GM19025 (cell line): Measurements from ENCODE around the gene CIAO1.
"Not testable (repeated sequence)": the region's sequence is repeated elsewhere in the genome, so short reads cannot be mapped to it uniquely, and the experiment has no call there.

Experiments used
- ATAC-seq: cut with Tn5 transposase; IDR thresholded peaks from one replicate; pipeline ENCODE4 v1.9.1; 2021; ENCODE audit warnings: mild to moderate bottlenecking, low read depth, moderate library complexity; ENCODE audit not compliant: unreplicated experiment

CIAO1 gene

DNA sequence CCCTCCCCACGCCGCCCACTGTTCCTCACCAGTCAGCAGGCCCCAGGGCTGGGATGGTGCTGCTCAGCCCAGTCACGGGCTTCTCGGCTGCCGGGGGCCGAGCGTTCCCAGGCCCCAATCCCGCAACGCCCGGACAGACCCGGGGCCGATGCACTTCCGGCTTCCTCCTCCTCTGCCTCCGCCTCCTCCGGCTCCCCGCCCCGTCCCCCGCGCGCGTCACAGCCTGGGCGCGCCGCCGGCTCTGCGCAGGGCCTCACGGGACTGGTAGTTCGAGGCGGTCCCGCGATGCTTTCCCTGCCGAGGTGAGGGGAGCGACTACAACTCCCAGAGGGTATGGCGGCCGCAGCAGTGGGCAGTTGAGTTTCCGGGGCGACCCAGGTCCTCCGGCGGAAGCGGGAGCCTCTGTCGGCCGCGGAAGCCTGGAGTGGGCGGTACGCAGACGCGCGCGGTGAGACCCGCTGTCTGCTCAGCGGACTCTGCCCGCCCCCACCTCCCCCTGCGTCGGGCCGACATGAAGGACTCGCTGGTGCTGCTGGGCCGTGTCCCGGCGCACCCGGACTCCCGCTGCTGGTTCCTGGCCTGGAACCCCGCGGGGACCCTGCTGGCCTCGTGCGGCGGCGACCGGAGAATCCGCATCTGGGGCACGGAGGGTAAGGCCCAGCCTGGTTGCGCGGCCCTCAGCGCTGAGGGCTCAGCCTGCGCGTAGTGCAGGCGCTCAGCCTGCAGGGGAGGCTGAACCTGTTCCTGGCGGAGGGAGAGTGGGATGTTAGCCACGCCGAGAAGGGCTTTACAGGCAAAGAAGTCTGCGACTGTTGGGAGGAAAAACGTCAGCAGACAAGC, at the start of gene CIAO1, which contains the start of gene TMEM127:
Gene CIAO1, plus strand, starts transcription at position 386 of the 840 bp plus-strand sequence. Its CDS starts 126 bp downstream, at position 512.
Gene TMEM127, minus strand, starts transcription at position 158 of the 840 bp plus-strand sequence. CDS start 616 bp downstream, outside the sequence.
- ATAC-seq: peak; percentile 91

DNA sequence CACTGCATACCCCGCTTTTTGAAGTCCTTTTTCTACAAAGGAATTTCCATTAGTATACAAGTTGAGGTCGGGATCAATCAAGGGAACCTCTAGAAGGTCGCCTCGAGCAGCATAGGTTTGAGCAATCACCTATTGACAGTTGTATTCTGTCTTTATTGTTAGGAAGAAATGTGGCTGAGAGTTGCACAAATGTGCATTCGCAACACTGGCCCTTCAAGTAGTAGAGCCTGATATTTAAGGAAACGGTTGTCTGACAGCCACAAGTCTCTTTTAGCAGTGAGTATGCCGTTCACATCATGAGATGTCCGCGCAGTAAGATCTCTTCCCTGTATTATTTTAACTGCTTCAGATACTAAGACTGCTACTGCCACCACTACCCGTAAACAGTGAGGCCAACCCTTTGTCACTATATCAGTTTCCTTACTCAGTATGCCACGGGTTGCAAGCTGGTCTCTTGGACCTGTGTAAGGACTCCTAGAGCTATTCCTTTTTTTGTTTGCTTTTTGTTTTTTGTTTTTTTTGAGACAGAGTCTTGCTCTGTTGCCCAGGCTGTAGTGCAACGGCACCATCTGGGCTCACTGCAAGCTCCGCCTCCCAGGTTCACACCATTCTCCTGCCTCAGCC, 47.4 kb upstream of the CIAO1 start:
- no peak for ATAC-seq

DNA sequence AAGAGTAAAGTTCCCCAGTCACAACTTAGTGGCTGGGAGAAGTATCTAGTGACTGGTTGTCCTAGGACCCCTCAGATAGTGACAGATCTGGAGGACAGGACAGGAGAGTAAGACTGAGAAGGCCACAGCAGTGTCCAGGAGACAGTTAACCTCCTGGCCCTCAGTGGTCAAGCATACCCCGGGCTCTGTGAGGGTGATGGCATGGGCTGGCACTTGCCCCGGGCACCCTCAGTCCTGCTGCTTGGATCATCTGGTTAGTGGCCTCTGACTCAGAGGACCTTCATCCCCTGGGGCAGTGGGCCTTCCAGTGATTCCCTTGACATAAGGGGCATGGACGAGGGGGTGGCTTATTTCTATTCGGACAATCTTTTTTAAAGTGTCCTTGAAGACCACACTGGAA, 46.1 kb upstream of the CIAO1 start:
- ATAC-seq: not testable (repeated sequence)

DNA sequence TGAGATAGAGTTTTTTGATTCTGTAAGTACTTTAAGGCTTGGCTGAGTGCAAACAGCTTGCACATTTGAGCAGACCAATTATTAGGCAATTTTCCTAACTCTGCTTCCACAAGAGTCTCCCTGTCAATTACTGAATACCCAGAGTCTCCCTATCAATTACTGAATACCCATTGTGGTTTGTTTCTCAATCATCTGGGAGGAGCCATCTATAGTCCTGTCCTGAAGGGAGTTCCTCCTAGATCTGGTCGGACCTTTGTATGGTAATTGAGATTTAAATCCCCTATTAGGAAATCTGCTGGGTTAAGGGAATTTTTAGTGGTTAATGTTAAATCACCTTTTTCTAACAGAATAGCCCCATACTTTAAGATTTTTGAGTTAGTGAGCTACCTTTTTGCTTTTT, 44.9 kb upstream of the CIAO1 start:
- not testable (repeated sequence) for ATAC-seq

DNA sequence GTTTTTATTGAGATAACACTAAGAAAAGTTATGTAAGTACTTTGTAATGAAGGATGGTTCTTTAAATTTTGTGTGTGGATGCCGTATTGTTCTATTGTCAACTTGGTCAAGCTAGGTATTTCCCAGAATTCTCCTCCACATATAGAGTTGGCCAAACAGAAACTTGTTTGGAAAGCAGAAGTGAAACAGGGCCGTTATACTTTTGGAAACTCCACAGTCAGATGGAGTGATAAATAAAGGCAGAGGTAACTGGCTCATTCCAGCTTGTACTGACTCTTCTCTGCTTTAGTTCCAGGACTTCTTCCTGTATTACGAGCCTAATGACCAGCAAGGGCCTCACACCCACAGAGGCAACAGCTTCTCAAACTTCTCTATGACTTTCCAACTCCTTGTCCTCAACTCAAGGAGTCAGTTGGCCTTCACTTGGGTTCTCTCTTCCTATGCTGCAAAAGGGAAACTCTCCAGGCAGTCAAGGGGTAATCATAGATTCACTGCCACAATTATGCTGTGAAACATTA, 41.0 kb upstream of the CIAO1 start:
- no peak for ATAC-seq

DNA sequence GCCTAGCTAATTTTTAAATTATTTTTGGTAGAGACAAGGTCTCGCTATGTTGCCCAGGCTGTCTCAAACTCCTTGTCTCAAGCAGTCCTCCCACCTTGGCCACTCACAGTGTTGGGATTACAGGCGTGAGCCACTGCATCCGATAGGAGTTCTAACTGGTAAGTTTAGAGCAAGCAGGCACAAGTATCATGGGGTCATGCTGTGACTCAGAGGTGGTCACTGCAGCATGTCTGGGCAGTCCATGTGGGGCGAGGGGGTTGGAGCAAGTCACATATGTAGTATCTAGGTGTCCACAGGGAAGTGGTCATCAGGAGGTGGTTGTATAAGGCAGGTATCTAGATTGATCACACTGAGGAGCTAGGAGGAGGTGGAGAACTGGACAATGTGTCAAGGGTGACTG, 34.7 kb upstream of the CIAO1 start:
- no peak for ATAC-seq

DNA sequence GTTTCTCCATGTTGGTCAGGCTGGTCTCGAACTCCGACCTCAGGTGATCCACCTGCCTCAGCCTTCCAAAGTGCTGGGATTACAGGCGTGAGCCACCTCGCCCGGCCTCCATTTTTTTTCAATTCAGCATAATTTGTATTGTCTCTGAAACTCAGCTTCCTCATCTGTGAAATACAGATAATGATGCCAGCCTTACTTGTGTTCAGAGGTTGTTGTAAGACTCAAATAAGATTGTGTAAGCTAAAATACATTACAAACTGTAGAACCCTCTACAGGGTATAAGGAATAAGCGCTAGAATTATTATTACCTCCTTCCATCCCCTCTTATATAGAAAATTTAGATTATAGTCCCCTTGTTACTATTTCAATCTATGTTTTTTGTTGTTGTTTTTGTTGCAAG, 32.6 kb upstream of the CIAO1 start:
- ATAC-seq: no peak

DNA sequence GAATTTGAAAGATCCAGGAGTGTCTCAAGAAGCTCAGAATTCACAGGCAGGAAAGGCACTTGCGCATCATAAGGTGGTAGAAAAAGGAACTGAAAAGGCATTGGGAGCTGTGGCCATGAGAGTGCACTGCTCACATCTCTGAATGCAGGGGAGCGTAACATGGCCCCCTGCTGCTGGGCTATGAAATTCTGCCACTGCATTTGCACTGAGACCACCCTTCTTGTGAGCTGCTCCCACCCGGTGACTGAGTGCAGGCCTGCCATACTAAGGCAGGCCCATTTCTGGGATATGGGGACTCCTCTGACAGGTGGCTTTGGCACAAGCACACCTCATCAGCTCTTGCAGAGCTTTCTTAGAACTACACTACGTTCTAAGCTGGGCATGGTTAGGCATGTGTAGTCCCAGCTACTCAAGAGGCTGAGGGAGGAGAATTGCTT, 32.1 kb upstream of the CIAO1 start:
- ATAC-seq: peak; percentile 88

DNA sequence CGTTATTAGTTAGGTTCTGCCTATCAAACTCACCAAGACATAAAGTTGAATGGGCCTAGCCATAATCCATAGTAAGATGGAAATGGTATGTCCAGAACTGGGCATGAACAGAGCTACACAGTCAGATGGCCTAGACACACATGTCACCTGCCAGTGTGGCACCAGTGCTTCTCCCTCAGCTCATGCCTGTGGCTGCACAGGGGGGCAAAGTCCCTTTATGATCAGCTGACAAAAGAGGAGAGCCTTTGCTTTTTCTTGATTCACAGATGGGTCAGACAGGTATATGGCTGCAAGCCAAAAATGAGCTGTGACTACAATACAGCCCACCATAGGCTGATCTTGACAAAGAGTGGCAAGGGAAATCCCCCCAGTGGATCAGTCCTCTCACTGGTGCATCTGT, 29.1 kb upstream of the CIAO1 start:
- ATAC-seq: no peak

DNA sequence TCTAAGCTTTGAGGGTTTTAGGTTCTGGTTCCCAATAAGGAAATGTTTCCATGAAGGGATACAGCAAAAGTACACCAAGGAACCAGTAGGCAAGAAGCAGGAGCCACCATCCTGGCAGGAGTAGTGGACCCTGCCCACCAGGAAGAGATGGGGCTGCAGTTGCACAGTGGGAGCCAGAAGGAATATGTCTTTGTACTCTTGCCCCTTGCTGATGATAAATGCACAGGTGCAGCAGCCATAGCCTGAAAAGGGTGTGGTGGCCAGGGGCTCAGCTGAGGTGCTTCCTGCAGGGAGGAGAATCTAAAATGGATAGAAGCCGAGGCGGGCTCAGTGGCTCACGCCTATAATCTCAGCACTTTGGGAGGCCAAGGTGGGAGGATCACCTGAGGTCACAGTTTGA, 27.8 kb upstream of the CIAO1 start:
- no peak for ATAC-seq

DNA sequence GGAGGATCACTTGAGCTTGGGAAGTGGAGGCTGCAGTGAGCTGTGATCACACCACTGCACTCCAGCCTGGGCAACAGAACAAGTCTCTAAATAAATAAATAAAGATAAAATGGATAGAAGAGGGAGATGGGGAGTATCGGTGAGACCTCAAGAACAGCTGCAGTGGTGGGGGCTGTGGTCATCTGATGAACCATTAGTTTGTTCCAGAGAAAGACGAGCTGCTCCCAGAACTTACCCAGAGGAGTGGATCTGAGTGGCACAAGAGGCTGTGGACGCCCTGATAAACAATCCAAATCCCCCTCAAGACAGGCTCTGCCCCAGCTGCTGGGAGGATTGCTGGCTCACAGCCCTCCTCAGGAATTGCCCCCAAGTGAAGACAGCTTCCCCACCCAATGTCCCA, 26.9 kb upstream of the CIAO1 start:
- no peak for ATAC-seq

DNA sequence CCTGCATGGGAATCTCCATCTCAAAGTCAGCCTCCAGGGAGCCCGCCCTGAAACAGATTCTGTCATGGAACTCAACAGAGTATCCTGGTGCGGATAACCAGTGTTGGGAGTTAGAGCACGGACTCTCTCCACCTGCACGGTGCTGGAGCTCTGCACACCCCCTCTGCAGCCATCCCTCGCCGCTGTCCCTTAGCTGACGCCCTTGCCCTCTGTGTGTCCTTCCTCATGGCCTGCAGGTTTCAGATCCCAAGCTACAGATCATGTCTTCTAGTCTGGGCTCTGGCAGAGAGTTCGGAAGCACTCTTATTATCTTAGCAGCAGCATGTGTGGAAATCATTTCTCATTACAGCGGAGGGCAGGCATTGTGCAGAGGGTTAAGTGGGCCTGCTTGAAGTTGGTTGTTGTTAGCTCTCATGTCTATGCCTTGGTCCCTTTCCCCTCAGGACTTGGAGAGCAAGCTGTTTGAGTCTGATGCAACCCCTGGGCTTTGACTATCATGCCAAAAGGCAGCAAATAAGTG, 26.2 kb upstream of the CIAO1 start:
- ATAC-seq: no peak

DNA sequence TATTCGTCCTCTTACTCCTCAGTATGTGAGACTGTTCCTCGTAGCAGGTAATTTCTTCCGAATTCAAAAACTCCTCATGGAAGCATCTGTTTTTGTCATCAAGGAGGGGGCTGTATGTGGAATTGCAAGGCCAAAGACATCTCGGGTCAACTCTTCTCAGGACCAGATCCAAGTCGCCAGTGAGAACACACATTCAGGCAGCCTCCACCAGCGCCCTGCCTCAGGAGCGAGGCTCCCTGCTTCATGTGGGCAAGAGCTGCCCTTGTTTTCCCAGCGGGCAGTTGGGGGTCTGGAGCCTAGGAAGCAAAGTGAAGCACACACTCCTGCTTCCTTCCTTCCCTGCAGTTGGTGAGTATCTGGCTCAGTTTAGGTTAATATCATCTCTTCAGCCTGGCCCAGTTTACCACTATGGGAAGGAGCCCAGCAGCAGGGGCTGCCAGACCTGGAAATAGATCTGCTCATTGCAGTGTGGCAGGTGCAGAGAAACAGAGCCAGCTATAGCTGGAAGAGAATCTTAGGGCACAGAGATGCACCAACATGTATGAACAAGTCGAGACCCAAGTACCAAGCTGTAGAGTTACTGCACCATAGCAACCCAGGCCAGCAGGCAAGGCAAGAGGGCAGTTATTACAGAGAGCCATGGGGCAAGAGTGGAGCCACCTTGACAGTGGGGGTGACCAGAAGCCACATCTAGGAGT, 25.5 kb upstream of the CIAO1 start:
- no peak for ATAC-seq

DNA sequence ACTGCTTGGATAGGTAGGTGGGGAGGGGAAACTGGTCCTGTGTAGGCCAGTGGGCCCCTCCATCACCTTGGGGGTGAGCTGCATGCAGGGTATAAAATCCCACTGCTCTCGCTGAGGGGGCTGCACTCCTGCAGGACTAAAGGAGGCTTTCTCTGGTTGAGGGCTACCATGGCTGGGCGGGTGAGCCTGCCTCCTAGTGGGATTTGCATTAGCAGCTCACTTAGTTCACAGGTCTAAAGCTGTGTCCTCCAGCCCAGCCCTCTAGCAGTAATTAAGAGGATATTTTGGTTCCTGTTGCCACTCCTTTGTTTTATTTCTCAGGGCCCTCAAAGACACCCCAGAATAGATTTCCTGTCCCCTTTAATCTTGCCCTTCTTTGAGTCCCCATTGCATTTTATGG, 24.8 kb upstream of the CIAO1 start:
- no peak for ATAC-seq

DNA sequence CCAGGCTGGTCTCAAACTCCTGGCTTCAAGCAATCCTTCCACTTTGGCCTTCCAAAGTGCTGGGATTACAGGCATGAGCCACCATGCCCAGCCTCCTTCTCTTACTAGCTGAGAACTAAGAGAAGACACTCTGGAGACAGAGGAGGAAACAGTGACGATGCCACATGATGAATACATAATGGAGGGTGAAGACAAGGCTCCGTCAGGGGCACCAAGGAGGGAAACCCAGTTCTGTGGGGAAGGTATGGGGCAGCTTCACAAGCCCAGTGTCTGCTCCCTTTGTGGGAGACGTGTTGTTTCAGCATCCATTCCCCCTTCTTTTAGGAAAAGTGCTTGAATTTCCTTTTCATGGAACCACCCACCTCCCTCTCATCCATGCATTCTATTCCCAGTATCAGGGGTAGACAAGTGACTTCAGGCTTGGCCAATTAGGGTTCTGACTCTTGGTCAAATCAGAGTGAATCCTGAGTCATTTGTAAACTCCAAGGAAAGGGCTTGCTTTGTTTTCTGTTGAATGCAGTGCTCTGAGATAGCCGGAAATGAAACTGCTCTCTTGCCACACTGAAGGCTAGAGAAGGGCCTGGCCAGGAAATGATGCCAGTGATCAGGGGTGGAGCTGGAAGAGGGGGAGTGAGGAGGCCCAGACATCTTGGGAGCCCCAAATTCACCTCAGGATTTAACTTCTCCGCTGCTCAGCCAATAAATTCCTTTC, 24.0 kb upstream of the CIAO1 start:
- peak; percentile 76 for ATAC-seq

DNA sequence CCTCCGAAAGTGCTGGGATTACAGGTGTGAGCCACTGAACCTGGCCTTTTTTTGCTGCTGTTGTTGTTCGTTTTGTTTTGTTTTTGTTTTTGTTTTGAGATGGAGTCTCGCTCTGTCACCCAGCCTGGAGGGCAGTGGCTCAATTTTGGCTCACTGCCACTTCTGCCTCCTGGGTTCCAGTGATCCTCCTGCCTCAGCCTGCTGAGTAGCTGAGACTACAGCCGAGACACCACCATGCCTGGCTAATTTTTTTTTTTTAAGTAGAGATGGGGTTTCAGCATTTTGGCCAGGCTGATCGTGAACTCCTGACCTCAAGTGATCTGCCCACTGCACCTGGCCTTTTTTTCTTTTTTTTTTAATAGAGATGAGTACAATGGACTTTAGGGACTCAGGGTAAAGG, 22.2 kb upstream of the CIAO1 start:
- no peak for ATAC-seq

DNA sequence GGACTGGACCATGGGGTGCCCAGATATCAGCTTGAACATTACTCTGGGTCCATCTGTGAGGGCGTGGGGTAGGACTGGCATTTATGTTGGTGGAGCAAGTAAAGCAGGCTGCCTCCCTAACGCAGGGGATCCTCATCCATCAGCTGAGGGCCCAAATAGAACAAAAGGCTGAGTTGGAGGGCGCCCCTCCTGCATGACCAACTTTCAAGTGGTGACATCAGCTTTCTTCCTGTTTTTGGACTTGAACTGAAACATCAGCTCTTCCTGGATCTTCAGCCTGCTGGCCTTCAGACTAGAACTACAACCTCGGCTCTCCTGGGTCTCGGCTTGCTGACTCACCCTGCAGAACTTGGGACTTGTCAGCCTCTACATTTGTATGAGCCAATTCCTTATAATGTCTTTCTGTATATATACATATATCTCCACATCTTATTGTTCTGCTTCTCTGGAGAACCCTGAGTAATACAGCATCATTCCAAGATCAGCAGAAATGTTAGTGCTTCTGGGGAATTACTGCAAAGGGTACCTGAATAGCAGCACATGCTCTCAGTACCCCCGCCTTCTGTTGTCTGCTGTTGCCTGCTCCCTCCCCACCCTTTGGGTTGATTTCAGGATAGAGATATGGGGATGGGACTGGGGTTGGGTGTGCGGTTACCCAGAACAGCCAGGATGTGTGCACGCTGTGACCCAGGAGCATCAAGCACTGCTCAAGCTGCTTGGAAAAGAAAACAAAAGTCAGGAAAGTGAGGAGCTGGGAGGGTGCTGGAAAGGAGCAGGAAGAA, 20.2 kb upstream of the CIAO1 start:
- ATAC-seq: no peak

DNA sequence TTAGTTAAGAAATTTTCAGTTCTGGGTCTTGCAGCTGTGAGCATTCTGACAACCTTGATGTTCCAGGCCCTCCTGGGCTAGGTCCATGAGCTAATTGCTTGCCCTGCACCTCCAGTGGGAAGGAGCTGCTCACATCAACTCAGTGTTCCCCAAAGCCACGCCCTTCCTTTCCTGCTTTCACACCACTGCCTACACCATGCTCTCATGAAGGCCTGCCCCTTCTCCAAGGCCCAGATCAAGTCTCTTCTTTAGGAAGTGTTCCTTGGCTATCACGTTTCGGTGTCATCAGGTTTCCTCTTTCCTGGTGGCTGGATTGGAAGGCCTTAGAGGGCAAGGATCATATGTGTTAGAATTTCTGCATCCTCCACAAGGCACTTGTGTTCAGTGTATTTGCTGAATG, 19.0 kb upstream of the CIAO1 start:
- ATAC-seq: no peak

DNA sequence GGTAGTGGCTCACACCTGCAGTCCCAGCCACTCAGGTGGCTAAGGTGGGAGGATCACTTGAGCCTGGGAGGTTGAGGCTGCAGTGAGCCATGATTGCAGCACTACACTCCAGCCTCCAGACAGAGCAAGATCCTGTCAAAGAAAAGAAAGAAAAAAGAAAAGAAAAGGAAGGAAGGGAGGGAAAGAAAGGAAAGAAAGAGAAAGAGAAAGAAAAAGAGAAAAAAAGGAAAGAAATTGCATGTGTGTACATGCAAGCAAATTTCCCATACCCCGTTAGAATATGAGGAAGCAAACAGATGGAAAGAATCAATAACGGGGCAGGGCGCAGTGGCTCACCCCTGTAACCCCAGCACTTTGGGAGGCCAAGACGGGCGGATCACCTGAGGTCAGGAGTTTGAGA, 18.1 kb upstream of the CIAO1 start:
- no peak for ATAC-seq
